ENCODE data around the gene PLD5. TPM values are rescaled to one million over a fixed set of nuclear protein-coding genes. Genes with fewer than 3 reads are reported as not detected.

PLD5 gene
- polyA plus RNA-seq, 1 of the 3 experiments (the other 2 are of a cell fraction) = 0.08 TPM

- Histone ChIP-seq H3K9ac (no peak overlapping the region), H3K36me3 (replicated peaks in 1 of 2; ENCODE audit: control insufficient read depth in 1 of 2, insufficient read depth in 2 of 2, low read length in 1 of 2) (no peaks in the 10 kb centered on the region), H3K9me3 (no peaks in the 10 kb centered on the region), H3K79me2 (ENCODE audit: insufficient read depth) (no peaks in the 10 kb centered on the region), H2AFZ (ENCODE audit: low read depth) (no peak overlapping the region), H3K4me1 (ENCODE audit: control insufficient read depth in 1 of 2, insufficient read depth in 2 of 2, low read depth in 1 of 2, low read length in 1 of 2) (peaks cover 0 to 29% of the 10 kb centered on the region in 2 experiments; a peak in 2 of 4 replicates), H3K4me3 (ENCODE audit: low read depth in 2 of 2, low read length in 1 of 2) (no peak overlapping the region), H4K20me1 (ENCODE audit: insufficient read depth) (no peaks in the 10 kb centered on the region), H3K4me2 (no peak overlapping the region), H3K9me2 (no peaks in the 10 kb centered on the region), H3K27ac (ENCODE audit: low read depth in 2 of 2, low read length in 1 of 2) (peak overlapping the region in 1 of 2 experiments; percentile 1; a peak in 1 of 4 replicates), H3K27me3 (ENCODE audit: insufficient read depth) (no peaks in the 10 kb centered on the region), H3F3A (replicated peaks; ENCODE audit: insufficient read depth) (no peaks in the 10 kb centered on the region)
- ChIA-PET CTCF (interaction anchor here (0.8 kb wide), 1 partner anchor 9 kb away, joined by 3 read pairs; no protein-coding TSS in a partner anchor), POLR2A (no interaction called here)
- TF ChIP-seq TEAD4 (IDR thresholded peaks at IDR 0.05; ENCODE audit: borderline replicate concordance, insufficient read depth) = no peak
- no peak for TF ChIP-seq JUND (IDR thresholded peaks at IDR 0.05)
- TF ChIP-seq MEF2A (IDR thresholded peaks at IDR 0.05; ENCODE audit: borderline replicate concordance, low read depth) = no peak
- TF ChIP-seq IRF3 (IDR thresholded peaks at IDR 0.05; ENCODE audit: low read depth, low read length) = no peak
- no peak for TF ChIP-seq SMC3 (IDR thresholded peaks at IDR 0.05; ENCODE audit: low read depth, low read length)
- no peak for TF ChIP-seq USF2 (IDR thresholded peaks at IDR 0.05; ENCODE audit: borderline replicate concordance, low read depth, low read length)
- no peak for TF ChIP-seq NRF1 (IDR thresholded peaks at IDR 0.05; ENCODE audit: low read depth, low read length)
- TF ChIP-seq RFX5 (IDR thresholded peaks at IDR 0.05; ENCODE audit: low read length) = no peak
- TF ChIP-seq CHD2 (IDR thresholded peaks at IDR 0.05; ENCODE audit: low read length, partially characterized antibody) = no peak
- TF ChIP-seq FOXJ3 (CRISPR knock-in tag; IDR thresholded peaks at IDR 0.05) = no peak
- TF ChIP-seq GABPA (IDR thresholded peaks at IDR 0.05; ENCODE audit: low read depth) = no peak
- no peak for TF ChIP-seq MXI1 (IDR thresholded peaks at IDR 0.05; ENCODE audit: low read depth, low read length)
- TF ChIP-seq NFIC (IDR thresholded peaks at IDR 0.05; ENCODE audit: borderline replicate concordance) = no peak
- TF ChIP-seq REST (IDR thresholded peaks at IDR 0.05; ENCODE audit: low read depth, low read length) = no peak
- no peak for TF ChIP-seq FOXM1 (IDR thresholded peaks at IDR 0.05; ENCODE audit: low read depth)
- no peak for TF ChIP-seq CTCF (IDR thresholded peaks at IDR 0.05)
- no peak for TF ChIP-seq GATA2 (CRISPR knock-in tag; IDR thresholded peaks at IDR 0.05)
- TF ChIP-seq YY1 (IDR thresholded peaks at IDR 0.05; ENCODE audit: low read depth) = no peak
- TF ChIP-seq RXRA (IDR thresholded peaks at IDR 0.05; ENCODE audit: borderline replicate concordance, low read depth) = no peak
- TF ChIP-seq TCF12 (IDR thresholded peaks at IDR 0.05) = no peak
- 54% methylated on average over 5 of the region's 5 CpGs for WGBS (ENCODE audit: low lambda C conversion rate)
- DNase-seq = no peak
Observed at GRCh38 chr1:242404296-242404695, 120.2 kb downstream of the PLD5 start.
